Activated CD4-positive, alpha-beta T cell treated with anti-CD3 and anti-CD28 coated beads, Interleukin-2, amount 10 ng/mL, durations not matched to agents 24 days and 14 days (primary cell): Measurements from ENCODE around the gene OSM. TPM values are rescaled to one million over a fixed set of nuclear protein-coding genes. Genes with fewer than 3 reads are reported as not detected.

ENCODE experiments used
- DNase-seq: peaks from one replicate; pipeline ENCODE4 v3.0.0; 2022
- H3K27ac Mint-ChIP-seq: one replicate; pipeline ENCODE4 v1.8.0; 2022; ENCODE audit warnings: mild to moderate bottlenecking, mixed read lengths
- H3K27me3 Mint-ChIP-seq: one replicate; pipeline ENCODE4 v1.8.0; 2022; ENCODE audit warnings: mixed read lengths
- H3K36me3 Mint-ChIP-seq: one replicate; pipeline ENCODE4 v1.8.0; 2022; ENCODE audit warnings: low read depth, mild to moderate bottlenecking, mixed read lengths
- H3K4me1 Mint-ChIP-seq: one replicate; pipeline ENCODE4 v1.8.0; 2021; ENCODE audit warnings: mixed read lengths
- H3K4me3 Mint-ChIP-seq: one replicate; pipeline ENCODE4 v1.8.0; 2022; ENCODE audit warnings: mild to moderate bottlenecking, moderate library complexity, mixed read lengths
- H3K9me3 Mint-ChIP-seq: one replicate; pipeline ENCODE4 v1.8.0; 2021; ENCODE audit warnings: mixed read lengths
- intact Hi-C: fragments of 100-400 bp; cut with micrococcal nuclease; formaldehyde crosslinking; loops from one replicate; pipeline ENCODE4 v1.15.1; 2023
- total RNA-seq: library from RNA; stranded (reverse); gene quantifications from 2 replicates; pipeline ENCODE4 v1.2.3, GENCODE V29; 2022

Gene OSM
- total RNA-seq, 1 donor from 2014 or later: 62.8 TPM

GRCh38 chr22:30272781-30273601, 6.3 kb upstream of the OSM start:
- Mint-ChIP-seq H3K27ac (peak overlapping the region; percentile 53), H3K4me1 (peaks cover 63% of the 10 kb centered on the region), H3K9me3 (no peaks in the 10 kb centered on the region), H3K4me3 (no peak overlapping the region), H3K36me3 (peaks cover 48% of the 10 kb centered on the region), H3K27me3 (no peaks in the 10 kb centered on the region)
- intact Hi-C loops: no loop called here
- no peak for DNase-seq

- H3K27me3 Mint-ChIP-seq: no peaks in the 10 kb centered on the region
- DNase-seq: no peak
- H3K36me3 Mint-ChIP-seq: peaks cover 57% of the 10 kb centered on the region
- intact Hi-C loops: no loop called here
- H3K9me3 Mint-ChIP-seq: no peaks in the 10 kb centered on the region
- H3K27ac Mint-ChIP-seq: peak overlapping the region; percentile 59
- no peak overlapping the region for H3K4me3 Mint-ChIP-seq
- H3K4me1 Mint-ChIP-seq: peaks cover 60% of the 10 kb centered on the region
Observed at GRCh38 chr22:30270832-30271231, 4.2 kb upstream of the OSM start.

DNA sequence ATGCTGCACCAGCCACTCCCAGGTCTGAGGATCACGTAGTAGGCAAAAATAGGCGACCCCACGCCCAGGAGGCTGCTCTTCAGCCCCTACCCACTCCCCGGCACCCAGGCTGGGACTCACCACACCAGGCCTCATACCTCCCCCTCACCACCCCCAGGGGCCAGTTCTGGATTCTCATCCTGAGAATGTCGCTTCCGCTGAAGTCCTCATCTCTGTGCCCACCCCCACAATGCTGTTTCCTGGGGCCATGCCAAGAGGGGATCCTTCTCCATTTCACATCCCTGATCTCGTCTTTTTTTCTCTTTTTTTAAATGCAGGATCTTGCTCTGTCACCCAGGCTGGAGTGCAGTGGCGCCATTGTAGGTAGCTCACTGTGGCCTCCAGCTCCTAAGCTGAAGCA, 1.7 kb upstream of the OSM start:
- peak overlapping the region; percentile 99 for H3K4me3 Mint-ChIP-seq
- peaks cover 50% of the 10 kb centered on the region for H3K4me1 Mint-ChIP-seq
- peak overlapping the region; percentile 96 for H3K27ac Mint-ChIP-seq
- intact Hi-C loops: no loop called here
- no peak for DNase-seq
- no peaks in the 10 kb centered on the region for H3K9me3 Mint-ChIP-seq
- H3K27me3 Mint-ChIP-seq: no peaks in the 10 kb centered on the region
- H3K36me3 Mint-ChIP-seq: peaks cover 64% of the 10 kb centered on the region

DNA sequence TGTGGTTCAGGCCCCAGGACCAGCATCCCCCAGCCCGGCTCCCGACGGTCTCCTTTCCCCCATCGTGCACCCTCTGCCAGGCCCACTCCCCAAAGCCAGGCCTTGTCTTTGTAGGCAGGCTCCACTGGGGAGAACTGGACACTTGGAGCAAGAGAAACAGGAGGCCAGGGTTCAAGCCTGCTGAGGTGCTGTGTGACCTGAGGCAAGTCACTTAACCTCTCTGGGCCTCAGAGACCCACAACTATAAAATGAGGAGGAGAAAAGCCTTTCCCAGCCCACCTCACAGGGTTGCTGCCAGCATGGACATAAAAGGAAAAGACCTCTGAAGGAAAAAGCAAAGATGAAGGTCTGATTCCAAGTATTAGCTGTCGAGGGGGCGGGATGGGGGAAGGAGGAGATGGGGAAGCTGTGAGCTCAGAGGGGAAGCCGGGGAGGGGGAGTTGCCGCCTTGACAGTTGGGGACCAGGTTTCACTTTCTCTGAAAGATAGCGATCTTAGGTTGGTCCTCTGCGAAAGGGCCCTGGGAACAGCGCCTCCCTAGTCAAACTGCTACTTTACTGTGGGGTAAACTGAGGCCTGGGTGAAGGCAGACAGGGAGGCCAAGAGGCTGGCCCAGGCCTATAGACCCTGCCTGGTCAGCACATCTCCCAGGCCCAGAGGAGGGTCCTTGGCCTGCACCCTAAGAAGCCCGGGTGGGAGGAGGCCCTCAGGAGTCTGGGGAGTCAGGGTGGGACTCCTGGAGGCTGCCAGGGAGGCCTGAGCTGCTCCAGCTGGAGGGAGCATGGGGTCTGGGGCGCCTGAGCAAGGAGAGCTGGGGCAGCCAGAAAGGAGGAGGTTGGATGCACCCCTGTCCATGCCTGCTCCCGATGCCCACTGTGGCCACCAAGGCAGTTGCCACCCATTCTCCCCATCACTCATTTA, 991 bp upstream of the OSM start:
- Mint-ChIP-seq H3K27me3 (no peaks in the 10 kb centered on the region), H3K36me3 (peaks cover 65% of the 10 kb centered on the region), H3K4me1 (peaks cover 50% of the 10 kb centered on the region), H3K4me3 (peak overlapping the region; percentile 99), H3K27ac (peak overlapping the region; percentile 96), H3K9me3 (no peaks in the 10 kb centered on the region)
- intact Hi-C loops: loop anchor here (1.0 to 2.0 kb wide), 3 partner anchors 21 to 157 kb away; partner anchors contain the start of genes LIF and TBC1D10A
- peak; percentile 91 for DNase-seq

DNA sequence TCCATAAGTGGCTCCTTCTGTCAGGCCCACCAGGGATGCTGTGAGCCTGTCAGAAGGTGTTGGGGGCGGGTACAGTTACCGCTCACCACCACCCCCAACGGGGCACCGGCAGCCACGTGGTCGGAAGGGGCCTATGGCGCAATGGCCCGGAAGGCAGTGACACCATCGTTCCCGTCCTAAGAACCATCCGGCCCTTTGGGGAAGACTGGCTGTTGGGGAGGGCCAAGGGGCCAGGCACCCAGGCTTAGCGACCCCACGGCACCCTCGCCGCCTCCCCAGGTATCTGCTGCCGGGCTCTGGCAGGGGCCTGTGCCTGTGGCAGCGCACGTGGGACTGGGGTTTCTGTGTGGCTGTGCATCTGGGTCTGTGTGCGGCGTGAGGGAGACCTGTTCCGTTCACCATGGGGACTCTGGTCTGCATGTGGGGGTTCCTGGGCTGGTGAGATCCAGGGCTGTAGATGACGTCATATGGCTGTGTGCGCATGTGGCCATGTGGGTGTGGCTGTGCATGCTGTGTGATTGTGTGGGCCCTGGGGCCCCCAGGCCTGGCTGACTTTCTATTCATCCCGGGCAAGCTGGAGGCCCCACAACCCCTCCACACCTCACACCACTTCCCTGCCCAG, 717 bp downstream of the OSM start:
- H3K9me3 Mint-ChIP-seq: no peaks in the 10 kb centered on the region
- peak; percentile 95 for DNase-seq
- peak overlapping the region; percentile 99 for H3K4me3 Mint-ChIP-seq
- H3K27ac Mint-ChIP-seq: peak overlapping the region; percentile 96
- peaks cover 64% of the 10 kb centered on the region for H3K36me3 Mint-ChIP-seq
- H3K27me3 Mint-ChIP-seq: no peaks in the 10 kb centered on the region
- H3K4me1 Mint-ChIP-seq: peaks cover 61% of the 10 kb centered on the region
- intact Hi-C loops: loop anchor here (1.0 to 2.0 kb wide), 3 partner anchors 23 to 121 kb away; partner anchors contain the start of genes CASTOR1, RNF215 and TBC1D10A

DNA sequence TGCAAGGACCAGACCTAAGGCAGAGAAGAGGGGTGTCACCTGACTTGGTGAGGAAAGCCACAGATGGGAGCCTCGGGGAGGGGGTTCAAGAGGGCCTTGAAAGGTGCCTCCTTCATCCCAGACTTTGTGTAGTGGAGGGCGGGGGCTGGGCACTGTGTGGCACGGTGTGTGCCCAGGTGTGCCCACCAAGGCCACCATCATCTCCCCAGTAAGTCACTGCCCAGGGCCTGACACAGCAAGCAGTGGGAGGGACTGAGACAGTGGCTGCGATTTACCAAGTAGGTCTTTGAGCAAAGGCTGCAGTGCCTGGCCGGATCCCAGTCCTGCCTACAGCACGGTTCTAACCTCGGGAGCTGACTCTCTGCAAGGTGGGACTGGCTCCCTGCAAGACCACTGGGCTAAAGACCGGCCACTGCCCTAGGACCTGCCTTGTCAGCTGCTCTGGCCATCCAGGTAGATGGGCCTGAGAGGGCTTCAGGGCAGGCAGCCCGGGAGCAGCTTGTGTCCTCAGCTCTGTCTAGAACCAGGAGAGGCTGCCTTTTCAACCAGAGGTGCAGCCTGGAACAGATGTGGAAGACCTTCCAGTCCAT, 1.4 kb downstream of the OSM start:
- Mint-ChIP-seq H3K4me3 (peak overlapping the region; percentile 99), H3K27me3 (no peaks in the 10 kb centered on the region), H3K27ac (peak overlapping the region; percentile 96), H3K4me1 (peaks cover 62% of the 10 kb centered on the region), H3K9me3 (no peaks in the 10 kb centered on the region), H3K36me3 (peaks cover 61% of the 10 kb centered on the region)
- intact Hi-C loops: no loop called here
- no peak for DNase-seq

DNA sequence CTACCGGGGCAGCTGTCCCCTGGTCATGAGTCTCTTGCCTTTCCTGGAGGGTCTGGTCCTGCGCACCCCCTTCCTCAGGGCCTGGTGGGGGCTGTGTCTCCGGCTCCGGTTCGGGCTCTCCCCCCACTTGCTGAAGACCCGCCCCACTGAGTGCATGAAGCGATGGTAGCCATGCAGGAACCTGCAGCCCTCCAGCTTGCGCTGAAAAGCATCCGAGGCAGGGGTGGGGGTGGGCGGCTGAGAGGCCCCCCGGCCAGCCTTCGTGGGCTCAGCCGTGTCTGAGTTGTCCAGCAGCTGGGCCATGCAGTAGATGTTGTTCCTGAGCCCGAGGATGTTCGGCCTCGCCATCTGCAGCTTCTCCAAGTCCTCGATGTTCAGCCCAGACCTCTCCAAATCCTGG, 2.8 kb downstream of the OSM start:
- DNase-seq: no peak
- Mint-ChIP-seq H3K27ac (peak overlapping the region; percentile 58), H3K4me1 (peaks cover 62% of the 10 kb centered on the region), H3K9me3 (no peaks in the 10 kb centered on the region), H3K4me3 (peak overlapping the region; percentile 99), H3K27me3 (no peaks in the 10 kb centered on the region), H3K36me3 (peaks cover 48% of the 10 kb centered on the region)
- intact Hi-C loops: loop anchor here (1.0 kb wide), 1 partner anchor 23 kb away; no protein-coding TSS in a partner anchor

DNA sequence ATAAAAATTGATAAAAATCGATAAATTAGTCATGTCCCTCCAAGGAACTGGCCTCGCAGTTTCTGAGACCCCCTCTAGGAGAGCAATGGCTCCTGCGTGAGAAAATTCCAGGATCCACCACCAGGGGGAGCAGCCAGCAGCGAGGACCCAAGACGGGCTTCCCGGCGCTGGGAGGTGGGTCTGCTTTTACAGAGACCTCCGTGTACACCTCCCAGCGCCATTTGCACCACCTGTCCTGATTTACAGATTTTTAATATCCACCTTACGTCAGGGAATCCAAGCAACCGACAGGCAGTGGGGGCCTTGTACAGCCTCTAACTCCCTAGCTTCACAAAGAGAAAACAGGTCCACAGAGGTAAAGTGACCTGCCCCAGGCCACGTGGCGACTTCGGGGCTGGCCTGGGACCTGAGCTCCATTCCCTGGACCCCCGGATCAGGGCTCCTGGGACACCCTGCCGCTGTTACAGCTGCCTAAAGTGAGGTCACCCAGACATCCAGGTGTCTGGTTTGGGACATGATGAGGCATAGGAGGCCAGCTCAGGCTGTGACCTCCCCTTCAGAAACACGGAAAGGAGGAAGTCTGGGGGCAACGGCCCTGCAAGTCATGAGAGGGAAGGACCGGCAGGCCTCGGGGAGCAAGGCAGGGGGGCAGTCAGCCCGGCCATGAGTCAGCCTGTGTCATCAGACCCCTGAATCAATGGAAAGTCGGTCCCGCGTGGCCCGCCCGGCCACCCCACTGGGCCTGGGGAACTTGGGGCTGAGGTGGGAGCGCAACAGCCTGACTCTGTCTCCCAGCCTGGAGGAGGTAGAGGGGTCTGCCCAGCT, 3.5 kb downstream of the OSM start:
- no peaks in the 10 kb centered on the region for H3K9me3 Mint-ChIP-seq
- H3K36me3 Mint-ChIP-seq: peaks cover 42% of the 10 kb centered on the region
- intact Hi-C loops: loop anchor here (1.0 kb wide), 1 partner anchor 24 kb away; no protein-coding TSS in a partner anchor
- H3K4me1 Mint-ChIP-seq: peaks cover 59% of the 10 kb centered on the region
- peak overlapping the region; percentile 99 for H3K4me3 Mint-ChIP-seq
- no peaks in the 10 kb centered on the region for H3K27me3 Mint-ChIP-seq
- H3K27ac Mint-ChIP-seq: peak overlapping the region; percentile 90
- peak; percentile 95 for DNase-seq

GRCh38 chr22:30262112-30262511, 4.5 kb downstream of the OSM start:
- Mint-ChIP-seq H3K9me3 (no peaks in the 10 kb centered on the region), H3K4me1 (peaks cover 52% of the 10 kb centered on the region), H3K27ac (peak overlapping the region; percentile 86), H3K27me3 (no peaks in the 10 kb centered on the region), H3K4me3 (peak overlapping the region; percentile 69), H3K36me3 (peaks cover 41% of the 10 kb centered on the region)
- intact Hi-C loops: no loop called here
- no peak for DNase-seq

- Mint-ChIP-seq H3K36me3 (peaks cover 34% of the 10 kb centered on the region), H3K27me3 (no peaks in the 10 kb centered on the region), H3K27ac (peak overlapping the region; percentile 52), H3K4me1 (peaks cover 55% of the 10 kb centered on the region), H3K9me3 (no peaks in the 10 kb centered on the region), H3K4me3 (no peak overlapping the region)
- intact Hi-C loops: no loop called here
- DNase-seq: no peak
Observed at GRCh38 chr22:30261134-30261533, 5.5 kb downstream of the OSM start.

GRCh38 chr22:30260682-30261081, 6.0 kb downstream of the OSM start:
- Mint-ChIP-seq H3K4me1 (peaks cover 58% of the 10 kb centered on the region), H3K4me3 (no peak overlapping the region), H3K27me3 (no peaks in the 10 kb centered on the region), H3K9me3 (no peaks in the 10 kb centered on the region), H3K36me3 (peaks cover 31% of the 10 kb centered on the region), H3K27ac (peak overlapping the region; percentile 74)
- no peak for DNase-seq
- intact Hi-C loops: no loop called here

GRCh38 chr22:30260276-30260675, 6.4 kb downstream of the OSM start:
- Mint-ChIP-seq H3K36me3 (peaks cover 28% of the 10 kb centered on the region), H3K9me3 (no peaks in the 10 kb centered on the region), H3K27me3 (no peaks in the 10 kb centered on the region), H3K4me1 (peaks cover 57% of the 10 kb centered on the region), H3K27ac (peak overlapping the region; percentile 74), H3K4me3 (no peak overlapping the region)
- DNase-seq: no peak
- intact Hi-C loops: no loop called here
